HepG2 (cell line): ENCODE results near the gene TRPT1. TPM values are rescaled to one million over a fixed set of nuclear protein-coding genes. Genes with fewer than 3 reads are reported as not detected.

Experiments
- ADNP ChIP-seq: sonication (generic); formaldehyde crosslinking; IDR thresholded peaks from 2 replicates; pipeline ENCODE4 v1.4.0; 2020; ENCODE audit warnings: missing genetic modification reagents
- CBFB ChIP-seq: sonication (generic); formaldehyde crosslinking; IDR thresholded peaks from 2 replicates; pipeline ENCODE4 v1.4.0; 2020; ENCODE audit warnings: missing genetic modification reagents
- FOXK2 ChIP-seq: fragments of 450-650 bp; IDR thresholded peaks from 2 replicates; pipeline ENCODE4 v1.6.1; 2016
- HNF4G ChIP-seq, 2 experiments: sonication (generic) in 1 of 2; formaldehyde crosslinking in 1 of 2; IDR thresholded peaks; 2 replicates each; pipeline versions ENCODE4 v1.4.0 to v1.6.1; 2011 to 2020; ENCODE audit warnings: borderline replicate concordance in 2 of 2, low read depth in 2 of 2, mild to moderate bottlenecking in 2 of 2, low read length in 1 of 2, missing genetic modification reagents in 1 of 2, moderate library complexity in 1 of 2
- JUNB ChIP-seq: sonication (generic); formaldehyde crosslinking; IDR thresholded peaks from 2 replicates; pipeline ENCODE4 v1.8.0; 2022; ENCODE audit warnings: missing genetic modification reagents, mild to moderate bottlenecking, borderline replicate concordance
- MED8 ChIP-seq: sonication (generic); formaldehyde crosslinking; IDR thresholded peaks from 2 replicates; pipeline ENCODE4 v1.8.1; 2023; ENCODE audit warnings: mild to moderate bottlenecking, missing genetic modification reagents; ENCODE audit not compliant: insufficient replicate concordance
- MEF2D ChIP-seq: sonication (generic); formaldehyde crosslinking; IDR thresholded peaks from 2 replicates; pipeline ENCODE4 v1.5.1; 2020; ENCODE audit warnings: mild to moderate bottlenecking, missing genetic modification reagents
- SETDB1 ChIP-seq: sonication (generic); formaldehyde crosslinking; IDR thresholded peaks from 2 replicates; pipeline ENCODE4 v1.5.1; 2020; ENCODE audit warnings: missing genetic modification reagents, mild to moderate bottlenecking, borderline replicate concordance
- SRSF4 ChIP-seq: fragments of 200-400 bp; formaldehyde crosslinking; IDR thresholded peaks from one replicate; pipeline ENCODE4 v1.6.1; 2018; ENCODE audit warnings: mild to moderate bottlenecking, low read depth, low read length, moderate library complexity; ENCODE audit not compliant: poor library complexity, severe bottlenecking
- YEATS4 ChIP-seq: sonication (generic); formaldehyde crosslinking; IDR thresholded peaks from 2 replicates; pipeline ENCODE4 v1.4.0; 2020; ENCODE audit warnings: missing genetic modification reagents, borderline replicate concordance
- ZNF564 ChIP-seq: sonication (generic); formaldehyde crosslinking; IDR thresholded peaks from 2 replicates; pipeline ENCODE4 v1.8.1; 2023; ENCODE audit warnings: mild to moderate bottlenecking, missing genetic modification reagents
- ZNF570 ChIP-seq: sonication (generic); formaldehyde crosslinking; IDR thresholded peaks from 2 replicates; pipeline ENCODE4 v1.4.0; 2020; ENCODE audit warnings: mild to moderate bottlenecking, missing genetic modification reagents, borderline replicate concordance
- ZNF577 ChIP-seq: sonication (generic); formaldehyde crosslinking; IDR thresholded peaks from 2 replicates; pipeline ENCODE4 v1.4.0; 2020; ENCODE audit warnings: mild to moderate bottlenecking, low read depth, missing genetic modification reagents, borderline replicate concordance
- ZNF629 ChIP-seq: sonication (generic); formaldehyde crosslinking; conservative IDR thresholded peaks from 2 replicates; pipeline ENCODE4 v1.5.0; 2020; ENCODE audit warnings: missing genetic modification reagents
- ZNF761 ChIP-seq: sonication (generic); formaldehyde crosslinking; conservative IDR thresholded peaks from 2 replicates; pipeline ENCODE4 v1.4.0; 2020; ENCODE audit warnings: mild to moderate bottlenecking, missing genetic modification reagents
- ZNF776 ChIP-seq: sonication (generic); formaldehyde crosslinking; IDR thresholded peaks from 2 replicates; pipeline ENCODE4 v1.4.0; 2020; ENCODE audit warnings: mild to moderate bottlenecking, missing genetic modification reagents
- ZNF839 ChIP-seq: sonication (generic); formaldehyde crosslinking; IDR thresholded peaks from 2 replicates; pipeline ENCODE4 v1.4.0; 2020; ENCODE audit warnings: missing genetic modification reagents, mild to moderate bottlenecking, borderline replicate concordance
- polyA plus RNA-seq, 8 experiments: library from polyadenylated mRNA; depleted of rRNA in 3 of 8; stranded (reverse) in 7 of 8; unstranded in 1 of 8; fragments of >200 nt; fragmentation: Illumina TruSeq in 4 of 8; extraction: Trizol in 4 of 8; gene quantifications; 2 replicates each; pipeline versions ENCODE4 v1.2.1 to v1.2.3, GENCODE V29; 2011 to 2016; ENCODE audit warnings: low read depth in 4 of 8, missing spikeins in 1 of 8, mixed read lengths in 1 of 8; ENCODE audit not compliant: insufficient read depth in 1 of 8
- total RNA-seq, 5 experiments: library from RNA; depleted of rRNA; stranded (reverse); fragments of >200 nt; fragmentation: Illumina TruSeq; extraction: Trizol; gene quantifications; 2 replicates each; pipeline ENCODE4 v1.2.3, GENCODE V29; 2016; ENCODE audit warnings: low read depth in 1 of 5
- TF ChIP-seq, protein P1 (sequence below): sonication (generic); formaldehyde crosslinking; IDR thresholded peaks from 2 replicates; pipeline ENCODE4 v1.5.1; 2020; ENCODE audit warnings: mild to moderate bottlenecking, missing genetic modification reagents, moderate library complexity
- TF ChIP-seq, protein P2 (sequence below): IDR thresholded peaks from 2 replicates; pipeline ENCODE4 v1.6.1; 2016; ENCODE audit warnings: low read depth, missing genetic modification reagents, missing compliant biosample characterization
- TF ChIP-seq, protein P3 (sequence below): sonication (generic); formaldehyde crosslinking; IDR thresholded peaks from 2 replicates; pipeline ENCODE4 v1.4.0; 2020; ENCODE audit warnings: low read depth, mild to moderate bottlenecking, missing genetic modification reagents
- TF ChIP-seq, protein P4 (sequence below): sonication (generic); IDR thresholded peaks from 2 replicates; pipeline ENCODE4 v1.6.1; 2016; ENCODE audit warnings: low read depth, borderline replicate concordance

TRPT1 gene
- total and polyA plus RNA-seq, 2 of the 13 experiments (the other 11 are each of a cell fraction or from before 2014, with no cell fraction given): 24.8 to 40.7 TPM

DNA sequence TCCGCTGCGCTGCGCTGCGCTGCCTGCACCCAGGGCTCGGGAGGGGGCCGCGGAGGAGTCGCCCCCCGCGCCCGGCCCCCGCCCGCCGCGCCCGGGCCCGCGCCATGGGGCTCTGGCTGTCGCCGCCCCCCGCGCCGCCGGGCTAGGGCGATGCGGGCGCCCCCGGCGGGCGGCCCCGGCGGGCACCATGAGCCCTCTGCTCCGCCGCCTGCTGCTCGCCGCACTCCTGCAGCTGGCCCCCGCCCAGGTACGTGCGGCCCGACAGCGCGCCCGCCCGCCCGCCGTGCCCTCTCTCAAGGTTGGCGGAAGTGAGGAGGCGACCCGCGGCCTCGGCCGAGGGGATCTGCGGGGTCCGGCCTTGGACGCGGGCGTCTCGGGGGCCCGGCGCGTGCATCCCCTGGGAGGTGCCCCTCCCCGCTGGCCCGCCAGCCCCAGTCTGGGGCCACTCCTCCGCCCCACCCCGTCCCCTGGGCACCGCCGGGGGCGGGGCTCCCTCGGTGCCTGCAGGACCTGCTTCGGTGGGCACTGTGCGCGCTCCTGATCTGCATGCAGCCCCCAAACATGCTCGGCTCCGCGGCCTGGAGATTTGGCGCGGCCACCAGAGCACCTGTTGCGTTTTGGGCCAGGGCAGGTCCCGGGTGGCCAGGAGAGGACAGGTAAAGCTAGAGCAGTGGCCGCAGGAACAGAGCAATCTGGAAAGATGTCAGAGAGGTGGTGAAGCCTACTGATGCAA is 8.8 kb upstream of the TRPT1 start (continued):
- TF ChIP-seq, protein P1, sequence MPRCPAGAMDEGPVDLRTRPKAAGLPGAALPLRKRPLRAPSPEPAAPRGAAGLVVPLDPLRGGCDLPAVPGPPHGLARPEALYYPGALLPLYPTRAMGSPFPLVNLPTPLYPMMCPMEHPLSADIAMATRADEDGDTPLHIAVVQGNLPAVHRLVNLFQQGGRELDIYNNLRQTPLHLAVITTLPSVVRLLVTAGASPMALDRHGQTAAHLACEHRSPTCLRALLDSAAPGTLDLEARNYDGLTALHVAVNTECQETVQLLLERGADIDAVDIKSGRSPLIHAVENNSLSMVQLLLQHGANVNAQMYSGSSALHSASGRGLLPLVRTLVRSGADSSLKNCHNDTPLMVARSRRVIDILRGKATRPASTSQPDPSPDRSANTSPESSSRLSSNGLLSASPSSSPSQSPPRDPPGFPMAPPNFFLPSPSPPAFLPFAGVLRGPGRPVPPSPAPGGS (CRISPR knock-in tag): 0 out of 2 replicates have a peak, but pooled peaks have one; percentile 26
- no peak for TF ChIP-seq ZNF577
- no peak for TF ChIP-seq HNF4G (IDR thresholded peaks at IDR 0.05; ENCODE audit: borderline replicate concordance, low read depth, low read length)
- no peak; the same call in 1 of the 2 replicates for TF ChIP-seq HNF4G (CRISPR knock-in tag; IDR thresholded peaks at IDR 0.05; ENCODE audit: borderline replicate concordance, low read depth)
- TF ChIP-seq ZNF761 (CRISPR knock-in tag): no peak
- no peak for TF ChIP-seq ZNF564 (CRISPR knock-in tag)
- TF ChIP-seq, protein P2, sequence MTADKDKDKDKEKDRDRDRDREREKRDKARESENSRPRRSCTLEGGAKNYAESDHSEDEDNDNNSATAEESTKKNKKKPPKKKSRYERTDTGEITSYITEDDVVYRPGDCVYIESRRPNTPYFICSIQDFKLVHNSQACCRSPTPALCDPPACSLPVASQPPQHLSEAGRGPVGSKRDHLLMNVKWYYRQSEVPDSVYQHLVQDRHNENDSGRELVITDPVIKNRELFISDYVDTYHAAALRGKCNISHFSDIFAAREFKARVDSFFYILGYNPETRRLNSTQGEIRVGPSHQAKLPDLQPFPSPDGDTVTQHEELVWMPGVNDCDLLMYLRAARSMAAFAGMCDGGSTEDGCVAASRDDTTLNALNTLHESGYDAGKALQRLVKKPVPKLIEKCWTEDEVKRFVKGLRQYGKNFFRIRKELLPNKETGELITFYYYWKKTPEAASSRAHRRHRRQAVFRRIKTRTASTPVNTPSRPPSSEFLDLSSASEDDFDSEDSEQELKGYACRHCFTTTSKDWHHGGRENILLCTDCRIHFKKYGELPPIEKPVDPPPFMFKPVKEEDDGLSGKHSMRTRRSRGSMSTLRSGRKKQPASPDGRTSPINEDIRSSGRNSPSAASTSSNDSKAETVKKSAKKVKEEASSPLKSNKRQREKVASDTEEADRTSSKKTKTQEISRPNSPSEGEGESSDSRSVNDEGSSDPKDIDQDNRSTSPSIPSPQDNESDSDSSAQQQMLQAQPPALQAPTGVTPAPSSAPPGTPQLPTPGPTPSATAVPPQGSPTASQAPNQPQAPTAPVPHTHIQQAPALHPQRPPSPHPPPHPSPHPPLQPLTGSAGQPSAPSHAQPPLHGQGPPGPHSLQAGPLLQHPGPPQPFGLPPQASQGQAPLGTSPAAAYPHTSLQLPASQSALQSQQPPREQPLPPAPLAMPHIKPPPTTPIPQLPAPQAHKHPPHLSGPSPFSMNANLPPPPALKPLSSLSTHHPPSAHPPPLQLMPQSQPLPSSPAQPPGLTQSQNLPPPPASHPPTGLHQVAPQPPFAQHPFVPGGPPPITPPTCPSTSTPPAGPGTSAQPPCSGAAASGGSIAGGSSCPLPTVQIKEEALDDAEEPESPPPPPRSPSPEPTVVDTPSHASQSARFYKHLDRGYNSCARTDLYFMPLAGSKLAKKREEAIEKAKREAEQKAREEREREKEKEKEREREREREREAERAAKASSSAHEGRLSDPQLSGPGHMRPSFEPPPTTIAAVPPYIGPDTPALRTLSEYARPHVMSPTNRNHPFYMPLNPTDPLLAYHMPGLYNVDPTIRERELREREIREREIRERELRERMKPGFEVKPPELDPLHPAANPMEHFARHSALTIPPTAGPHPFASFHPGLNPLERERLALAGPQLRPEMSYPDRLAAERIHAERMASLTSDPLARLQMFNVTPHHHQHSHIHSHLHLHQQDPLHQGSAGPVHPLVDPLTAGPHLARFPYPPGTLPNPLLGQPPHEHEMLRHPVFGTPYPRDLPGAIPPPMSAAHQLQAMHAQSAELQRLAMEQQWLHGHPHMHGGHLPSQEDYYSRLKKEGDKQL (CRISPR knock-in tag): no peak
- TF ChIP-seq, protein P3, sequence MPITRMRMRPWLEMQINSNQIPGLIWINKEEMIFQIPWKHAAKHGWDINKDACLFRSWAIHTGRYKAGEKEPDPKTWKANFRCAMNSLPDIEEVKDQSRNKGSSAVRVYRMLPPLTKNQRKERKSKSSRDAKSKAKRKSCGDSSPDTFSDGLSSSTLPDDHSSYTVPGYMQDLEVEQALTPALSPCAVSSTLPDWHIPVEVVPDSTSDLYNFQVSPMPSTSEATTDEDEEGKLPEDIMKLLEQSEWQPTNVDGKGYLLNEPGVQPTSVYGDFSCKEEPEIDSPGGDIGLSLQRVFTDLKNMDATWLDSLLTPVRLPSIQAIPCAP: no peak
- TF ChIP-seq ADNP: no peak
- peak; percentile 63; the same call in 1 of the 2 replicates for TF ChIP-seq YEATS4 (CRISPR knock-in tag)
- TF ChIP-seq, protein P4, sequence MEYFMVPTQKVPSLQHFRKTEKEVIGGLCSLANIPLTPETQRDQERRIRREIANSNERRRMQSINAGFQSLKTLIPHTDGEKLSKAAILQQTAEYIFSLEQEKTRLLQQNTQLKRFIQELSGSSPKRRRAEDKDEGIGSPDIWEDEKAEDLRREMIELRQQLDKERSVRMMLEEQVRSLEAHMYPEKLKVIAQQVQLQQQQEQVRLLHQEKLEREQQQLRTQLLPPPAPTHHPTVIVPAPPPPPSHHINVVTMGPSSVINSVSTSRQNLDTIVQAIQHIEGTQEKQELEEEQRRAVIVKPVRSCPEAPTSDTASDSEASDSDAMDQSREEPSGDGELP: peak; percentile 13; the same call in 1 of the 2 replicates
- no peak for TF ChIP-seq MEF2D (CRISPR knock-in tag)
- TF ChIP-seq ZNF629: no peak
- TF ChIP-seq MED8: no peak
- TF ChIP-seq FOXK2: no peak
- TF ChIP-seq SRSF4: no peak
- no peak for TF ChIP-seq ZNF839
- TF ChIP-seq SETDB1 (CRISPR knock-in tag): no peak
- TF ChIP-seq ZNF776 (CRISPR knock-in tag): no peak
- no peak for TF ChIP-seq ZNF570 (CRISPR knock-in tag)
- TF ChIP-seq CBFB (CRISPR knock-in tag): no peak
- TF ChIP-seq JUNB (CRISPR knock-in tag): no peak
